IPS-15b (cell line): Measurements from ENCODE around the gene SMC3.

Experiments used
- H3K27me3 ChIP-seq: one replicate; pipeline ENCODE4 v1.6.1; 2013; ENCODE audit warnings: low read length; ENCODE audit not compliant: control insufficient read depth, insufficient read depth
- H3K36me3 ChIP-seq: one replicate; pipeline ENCODE4 v1.6.1; 2013; ENCODE audit warnings: low read length; ENCODE audit not compliant: control insufficient read depth, insufficient read depth
- H3K4me1 ChIP-seq: one replicate; pipeline ENCODE4 v1.6.1; 2013; ENCODE audit warnings: mild to moderate bottlenecking, low read length; ENCODE audit not compliant: control insufficient read depth, insufficient read depth
- H3K4me3 ChIP-seq: one replicate; pipeline ENCODE4 v1.5.1; 2013; ENCODE audit warnings: low read depth, low read length
- H3K9ac ChIP-seq: one replicate; pipeline ENCODE4 v1.6.1; 2013; ENCODE audit warnings: low read depth, mild to moderate bottlenecking, low read length
- H3K9me3 ChIP-seq: one replicate; pipeline ENCODE4 v1.6.1; 2013; ENCODE audit warnings: mild to moderate bottlenecking, low read length; ENCODE audit not compliant: control insufficient read depth, insufficient read depth

SMC3 gene

GRCh38 chr10:110644598-110645462, 77.3 kb downstream of the SMC3 start:
- Histone ChIP-seq H3K4me3 (peak overlapping the region; percentile 71), H3K9ac (no peak overlapping the region), H3K27me3 (peaks cover 58% of the 10 kb centered on the region), H3K9me3 (no peaks in the 10 kb centered on the region), H3K36me3 (no peaks in the 10 kb centered on the region), H3K4me1 (peaks cover 23% of the 10 kb centered on the region)

- Histone ChIP-seq H3K27me3 (peaks cover 57% of the 10 kb centered on the region), H3K4me3 (no peak overlapping the region), H3K9ac (no peak overlapping the region), H3K9me3 (no peaks in the 10 kb centered on the region), H3K4me1 (peaks cover 15% of the 10 kb centered on the region), H3K36me3 (no peaks in the 10 kb centered on the region)
Observed at GRCh38 chr10:110646417-110647135, 79.1 kb downstream of the SMC3 start.

- Histone ChIP-seq H3K27me3 (peaks cover 52% of the 10 kb centered on the region), H3K4me3 (no peak overlapping the region), H3K4me1 (peaks cover 10% of the 10 kb centered on the region), H3K9me3 (no peaks in the 10 kb centered on the region), H3K9ac (no peak overlapping the region), H3K36me3 (no peaks in the 10 kb centered on the region)
Observed at GRCh38 chr10:110647136-110647430, 79.6 kb downstream of the SMC3 start.

GRCh38 chr10:110648692-110649346, 81.3 kb downstream of the SMC3 start:
- no peak overlapping the region for H3K4me3 ChIP-seq
- H3K36me3 ChIP-seq = no peaks in the 10 kb centered on the region
- H3K9ac ChIP-seq = no peak overlapping the region
- no peaks in the 10 kb centered on the region for H3K9me3 ChIP-seq
- peaks cover 2% of the 10 kb centered on the region for H3K4me1 ChIP-seq
- peaks cover 35% of the 10 kb centered on the region for H3K27me3 ChIP-seq

- no peak overlapping the region for H3K9ac ChIP-seq
Observed at GRCh38 chr10:110649347-110650264, 82.1 kb downstream of the SMC3 start.

GRCh38 chr10:110650265-110650668, 82.8 kb downstream of the SMC3 start:
- no peaks in the 10 kb centered on the region for H3K9me3 ChIP-seq
- no peak overlapping the region for H3K9ac ChIP-seq
- peaks cover 24% of the 10 kb centered on the region for H3K27me3 ChIP-seq
- no peaks in the 10 kb centered on the region for H3K36me3 ChIP-seq
- peaks cover 2% of the 10 kb centered on the region for H3K4me1 ChIP-seq
- H3K4me3 ChIP-seq = no peak overlapping the region

More at GRCh38 chr10:110649347-110650264, 82.1 kb downstream of the SMC3 start:
- no peaks in the 10 kb centered on the region for H3K9me3 ChIP-seq
- H3K27me3 ChIP-seq = peaks cover 31% of the 10 kb centered on the region
- H3K4me1 ChIP-seq = peaks cover 2% of the 10 kb centered on the region
- no peak overlapping the region for H3K4me3 ChIP-seq
- no peaks in the 10 kb centered on the region for H3K36me3 ChIP-seq

GRCh38 chr10:110651044-110651958, 83.8 kb downstream of the SMC3 start:
- Histone ChIP-seq H3K27me3 (peaks cover 14% of the 10 kb centered on the region), H3K4me1 (peaks cover 2% of the 10 kb centered on the region), H3K9ac (no peak overlapping the region), H3K9me3 (no peaks in the 10 kb centered on the region), H3K36me3 (no peaks in the 10 kb centered on the region), H3K4me3 (no peak overlapping the region)

GRCh38 chr10:110652475-110653118, 85.1 kb downstream of the SMC3 start:
- Histone ChIP-seq H3K4me1 (peaks cover 2% of the 10 kb centered on the region), H3K36me3 (no peaks in the 10 kb centered on the region), H3K9me3 (no peaks in the 10 kb centered on the region), H3K9ac (no peak overlapping the region), H3K27me3 (peaks cover 5% of the 10 kb centered on the region), H3K4me3 (no peak overlapping the region)
